A549 (cell line): ENCODE results near the gene MEF2C.

ENCODE experiments used
- CEBPB ChIP-seq, 2 experiments: fragments of >200 bp in 1 of 2; sonication (Bioruptor Twin) in 1 of 2; formaldehyde crosslinking in 1 of 2; IDR thresholded peaks; 2 replicates each; pipeline ENCODE4 v1.6.1; 2012 to 2016
- CHD2 ChIP-seq: fragments of 150-350 bp; IDR thresholded peaks from 2 replicates; pipeline ENCODE4 v1.6.1; 2014; ENCODE audit warnings: low read length; ENCODE audit not compliant: partially characterized antibody
- CTCF ChIP-seq: fragments of >200 bp; sonication (Bioruptor Twin); formaldehyde crosslinking; IDR thresholded peaks from 3 replicates; pipeline ENCODE4 v1.5.1; 2016
- KDM5A ChIP-seq: fragments of 200-600 bp; sonication (generic); IDR thresholded peaks from 2 replicates; pipeline ENCODE4 v1.6.1; 2016; ENCODE audit warnings: antibody characterized with exemption, mild to moderate bottlenecking
- MAFK ChIP-seq: fragments of 450-650 bp; IDR thresholded peaks from 2 replicates; pipeline ENCODE4 v1.6.1; 2014; ENCODE audit not compliant: partially characterized antibody
- NR3C1 ChIP-seq: fragments of >200 bp; sonication (Bioruptor Twin); formaldehyde crosslinking; IDR thresholded peaks from 3 replicates; pipeline ENCODE4 v1.6.1; 2017
- POLR2A ChIP-seq: IDR thresholded peaks from 2 replicates; pipeline ENCODE4 v1.6.1; 2012; ENCODE audit warnings: mild to moderate bottlenecking, low read length

GRCh38 chr5:88678770-88679381, 204.1 kb downstream of the MEF2C start:
- no peak for TF ChIP-seq CTCF
- TF ChIP-seq POLR2A = no peak
- TF ChIP-seq MAFK = no peak
- TF ChIP-seq CEBPB (IDR thresholded peaks at IDR 0.05) = no peak
- TF ChIP-seq CHD2 = no peak
- TF ChIP-seq KDM5A = no peak
- no peak for TF ChIP-seq NR3C1
